H9 (cell line): ENCODE measurements around the gene DGCR2. TPM values are rescaled to one million over a fixed set of nuclear protein-coding genes. Genes with fewer than 3 reads are reported as not detected.
A peak's percentile ranks its signal among the peaks of the same experiment; 100 is the strongest.

Experiments
- DNase-seq: peaks from one replicate; pipeline ENCODE4 v3.0.0-alpha.2; 2017
- H2AFZ ChIP-seq: one replicate; pipeline ENCODE4 v1.6.1; 2013; ENCODE audit warnings: mild to moderate bottlenecking, low read length, control low read depth, moderate library complexity
- H2AK5ac ChIP-seq: 2 replicates; pipeline ENCODE4 v1.6.1; 2013; ENCODE audit warnings: low read length, control low read depth, mixed read lengths; ENCODE audit not compliant: insufficient read length
- H2BK120ac ChIP-seq: one replicate; pipeline ENCODE4 v1.6.1; 2013; ENCODE audit warnings: low read depth, mild to moderate bottlenecking, low read length, control low read depth, inconsistent platforms; ENCODE audit not compliant: poor library complexity, severe bottlenecking
- H2BK12ac ChIP-seq: 2 replicates; pipeline ENCODE4 v1.6.1; 2013; ENCODE audit warnings: low read length, control low read depth, mixed read lengths, low read depth; ENCODE audit not compliant: insufficient read length
- H2BK15ac ChIP-seq: 2 replicates; pipeline ENCODE4 v1.6.1; 2013; ENCODE audit warnings: low read depth, low read length, control low read depth
- H2BK20ac ChIP-seq: one replicate; pipeline ENCODE4 v1.6.1; 2013; ENCODE audit warnings: low read depth, mild to moderate bottlenecking, low read length, control low read depth, inconsistent platforms; ENCODE audit not compliant: poor library complexity, severe bottlenecking
- H2BK5ac ChIP-seq: 2 replicates; pipeline ENCODE4 v1.6.1; 2013; ENCODE audit warnings: low read length, control low read depth, mixed read lengths; ENCODE audit not compliant: insufficient read length
- H3K14ac ChIP-seq: 2 replicates; pipeline ENCODE4 v1.6.1; 2013; ENCODE audit warnings: low read length, control low read depth; ENCODE audit not compliant: insufficient read depth
- H3K18ac ChIP-seq: 2 replicates; pipeline ENCODE4 v1.6.1; 2013; ENCODE audit warnings: low read depth, mild to moderate bottlenecking, mixed read lengths, low read length, control low read depth; ENCODE audit not compliant: insufficient read length
- H3K23ac ChIP-seq: 2 replicates; pipeline ENCODE4 v1.6.1; 2013; ENCODE audit warnings: low read length, control low read depth, mixed read lengths, low read depth; ENCODE audit not compliant: insufficient read length
- H3K23me2 ChIP-seq: 2 replicates; pipeline ENCODE4 v1.6.1; 2013; ENCODE audit warnings: low read depth, mild to moderate bottlenecking, mixed read lengths, low read length, control low read depth; ENCODE audit not compliant: insufficient read length, poor library complexity, severe bottlenecking
- H3K27ac ChIP-seq: 2 replicates; pipeline ENCODE4 v1.5.1; 2013; ENCODE audit warnings: low read length, control low read depth, mixed read lengths, low read depth; ENCODE audit not compliant: insufficient read length
- H3K27me3 ChIP-seq: 2 replicates; pipeline ENCODE4 v1.6.1; 2013; ENCODE audit warnings: low read length, control low read depth, inconsistent platforms; ENCODE audit not compliant: insufficient read depth
- H3K4ac ChIP-seq: 2 replicates; pipeline ENCODE4 v1.6.1; 2013; ENCODE audit warnings: low read depth, mild to moderate bottlenecking, control low read depth, inconsistent platforms, low read length, moderate library complexity
- H3K4me1 ChIP-seq: 2 replicates; pipeline ENCODE4 v1.6.1; 2013; ENCODE audit warnings: low read length, control low read depth, inconsistent platforms; ENCODE audit not compliant: insufficient read depth
- H3K4me2 ChIP-seq: 2 replicates; pipeline ENCODE4 v1.6.1; 2013; ENCODE audit warnings: low read length, control low read depth, mixed read lengths; ENCODE audit not compliant: insufficient read length, insufficient read depth
- H3K56ac ChIP-seq: 2 replicates; pipeline ENCODE4 v1.6.1; 2013; ENCODE audit warnings: low read depth, mild to moderate bottlenecking, mixed read lengths, low read length, control low read depth; ENCODE audit not compliant: insufficient read length
- H3K79me1 ChIP-seq: 2 replicates; pipeline ENCODE4 v1.6.1; 2013; ENCODE audit warnings: low read depth, mild to moderate bottlenecking, moderate library complexity, low read length, control low read depth, inconsistent platforms; ENCODE audit not compliant: insufficient read depth, poor library complexity, severe bottlenecking
- H3K79me2 ChIP-seq: 2 replicates; pipeline ENCODE4 v1.6.1; 2013; ENCODE audit warnings: low read length, control low read depth, inconsistent platforms; ENCODE audit not compliant: insufficient read depth
- H3K9ac ChIP-seq: 2 replicates; pipeline ENCODE4 v1.6.1; 2013; ENCODE audit warnings: low read length, control low read depth, mixed read lengths; ENCODE audit not compliant: insufficient read length; ENCODE audit errors: extremely low read depth
- H3K9me3 ChIP-seq: one replicate; pipeline ENCODE4 v1.6.1; 2013; ENCODE audit warnings: low read depth, low read length, inconsistent platforms; ENCODE audit not compliant: control insufficient read depth
- H3T11ph ChIP-seq: one replicate; pipeline ENCODE4 v1.6.1; 2013; ENCODE audit warnings: mild to moderate bottlenecking, low read length, control low read depth, inconsistent platforms
- H4K20me1 ChIP-seq: one replicate; pipeline ENCODE4 v1.6.1; 2013; ENCODE audit not compliant: control insufficient read depth, insufficient read length, insufficient read depth
- H4K5ac ChIP-seq: 2 replicates; pipeline ENCODE4 v1.6.1; 2013; ENCODE audit warnings: low read depth, mild to moderate bottlenecking, mixed read lengths, low read length, control low read depth; ENCODE audit not compliant: insufficient read length
- H4K8ac ChIP-seq: replicated peaks from 2 replicates; pipeline ENCODE4 v1.6.1; 2013; ENCODE audit warnings: low read length, control low read depth, mixed read lengths, low read depth; ENCODE audit not compliant: insufficient read length
- H4K91ac ChIP-seq: 2 replicates; pipeline ENCODE4 v1.6.1; 2013; ENCODE audit warnings: low read depth, mild to moderate bottlenecking, moderate library complexity, mixed read lengths, low read length, control low read depth; ENCODE audit not compliant: insufficient read length
- H3K27ac Mint-ChIP-seq, 3 experiments: 2 replicates in 2 of 3; 3 replicates in 1 of 3; pipeline ENCODE4 v1.8.0; 2020 to 2021; ENCODE audit warnings: mixed read lengths in 3 of 3, mild to moderate bottlenecking in 1 of 3, moderate library complexity in 1 of 3
- H3K27me3 Mint-ChIP-seq: 2 replicates; pipeline ENCODE4 v1.8.0; 2021; ENCODE audit warnings: low read depth, mild to moderate bottlenecking, moderate library complexity, mixed read lengths
- H3K36me3 Mint-ChIP-seq, 3 experiments: 2 replicates in 2 of 3; 3 replicates in 1 of 3; pipeline ENCODE4 v1.8.0; 2020 to 2021; ENCODE audit warnings: low read depth in 3 of 3, mixed read lengths in 3 of 3; ENCODE audit not compliant: insufficient read depth in 1 of 3
- H3K4me1 Mint-ChIP-seq, 2 experiments: 2 replicates each; pipeline ENCODE4 v1.8.0; 2020; ENCODE audit warnings: mixed read lengths in 2 of 2
- H3K4me3 Mint-ChIP-seq, 2 experiments: 2 replicates in 1 of 2; 3 replicates in 1 of 2; pipeline ENCODE4 v1.8.0; 2020 to 2021; ENCODE audit warnings: mild to moderate bottlenecking in 2 of 2, mixed read lengths in 2 of 2, moderate library complexity in 1 of 2
- H3K9me3 Mint-ChIP-seq, 2 experiments: 2 replicates in 1 of 2; 3 replicates in 1 of 2; pipeline ENCODE4 v1.8.0; 2020; ENCODE audit warnings: mild to moderate bottlenecking in 2 of 2, mixed read lengths in 2 of 2, moderate library complexity in 1 of 2
- WGBS: extraction: QIAGEN DNeasy Blood & Tissue Kit; methylation state at CpG from one replicate; pipeline ENCODE4 v1.1.7; 2013; ENCODE audit warnings: missing lambda C conversion rate, low lambda C conversion rate, mixed read lengths; ENCODE audit not compliant: insufficient read length; ENCODE audit errors: extremely low coverage; 5-methylcytosine and 5-hydroxymethylcytosine counted together
- total RNA-seq: library from RNA; stranded (reverse); gene quantifications from 2 replicates; pipeline ENCODE4 v1.2.1, GENCODE V29; 2021
- TF ChIP-seq, protein P1 (sequence below): fragments of 200-600 bp; sonication (generic); conservative IDR thresholded peaks from 3 replicates; pipeline ENCODE4 v1.8.0; 2021; ENCODE audit warnings: antibody characterized with exemption, mild to moderate bottlenecking

DGCR2 gene
- total RNA-seq, 1 experiment from 2014 or later, result 47.2 TPM

- peaks cover 2% of the 10 kb centered on the region for H4K20me1 ChIP-seq
- H3K9ac ChIP-seq, result no peak overlapping the region
- no peak overlapping the region for H4K8ac ChIP-seq
- H3K27ac ChIP-seq, result no peak overlapping the region
- H3K9me3 ChIP-seq, result no peaks in the 10 kb centered on the region
- Mint-ChIP-seq H3K36me3 (0 out of 7 replicates have a peak, but pooled peaks cover 0 to 4% (median 1%) of the 10 kb centered on the region in 3 experiments), H3K9me3 (no peaks in the 10 kb centered on the region), H3K27ac (peak overlapping the region in 1 of 3 experiments; percentile 3; a peak in 1 of 7 replicates), H3K27me3 (no peaks in the 10 kb centered on the region), H3K4me1 (peaks cover 23 to 25% of the 10 kb centered on the region in 2 experiments), H3K4me3 (no peak overlapping the region)
- H3K18ac ChIP-seq, result no peak overlapping the region
- peaks cover 8% of the 10 kb centered on the region; the same call in 1 of the 2 replicates for H3K4me1 ChIP-seq
- H2BK120ac ChIP-seq, result no peak overlapping the region
- H2AFZ ChIP-seq, result no peak overlapping the region
- no peak overlapping the region for H4K91ac ChIP-seq
- no peak overlapping the region for H3K4ac ChIP-seq
- H3K79me2 ChIP-seq, result peaks cover 22% of the 10 kb centered on the region; the same call in 1 of the 2 replicates
- WGBS, result no CpG with 5 or more reads among the region's 7 CpGs
- H3K27me3 ChIP-seq, result no peaks in the 10 kb centered on the region
- H4K5ac ChIP-seq, result no peak overlapping the region
- H2BK20ac ChIP-seq, result no peak overlapping the region
- H3K4me2 ChIP-seq, result no peak overlapping the region
- H3T11ph ChIP-seq, result no peak overlapping the region
- TF ChIP-seq, protein P1, sequence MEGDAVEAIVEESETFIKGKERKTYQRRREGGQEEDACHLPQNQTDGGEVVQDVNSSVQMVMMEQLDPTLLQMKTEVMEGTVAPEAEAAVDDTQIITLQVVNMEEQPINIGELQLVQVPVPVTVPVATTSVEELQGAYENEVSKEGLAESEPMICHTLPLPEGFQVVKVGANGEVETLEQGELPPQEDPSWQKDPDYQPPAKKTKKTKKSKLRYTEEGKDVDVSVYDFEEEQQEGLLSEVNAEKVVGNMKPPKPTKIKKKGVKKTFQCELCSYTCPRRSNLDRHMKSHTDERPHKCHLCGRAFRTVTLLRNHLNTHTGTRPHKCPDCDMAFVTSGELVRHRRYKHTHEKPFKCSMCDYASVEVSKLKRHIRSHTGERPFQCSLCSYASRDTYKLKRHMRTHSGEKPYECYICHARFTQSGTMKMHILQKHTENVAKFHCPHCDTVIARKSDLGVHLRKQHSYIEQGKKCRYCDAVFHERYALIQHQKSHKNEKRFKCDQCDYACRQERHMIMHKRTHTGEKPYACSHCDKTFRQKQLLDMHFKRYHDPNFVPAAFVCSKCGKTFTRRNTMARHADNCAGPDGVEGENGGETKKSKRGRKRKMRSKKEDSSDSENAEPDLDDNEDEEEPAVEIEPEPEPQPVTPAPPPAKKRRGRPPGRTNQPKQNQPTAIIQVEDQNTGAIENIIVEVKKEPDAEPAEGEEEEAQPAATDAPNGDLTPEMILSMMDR, result no peak
- H2BK12ac ChIP-seq, result no peak overlapping the region
- H3K14ac ChIP-seq, result no peak overlapping the region
- no peaks in the 10 kb centered on the region for H3K23me2 ChIP-seq
- no peak overlapping the region for H3K23ac ChIP-seq
- DNase-seq, result no peak
- H2BK15ac ChIP-seq, result no peak overlapping the region
- H2AK5ac ChIP-seq, result no peak overlapping the region
- H2BK5ac ChIP-seq, result no peak overlapping the region
- peaks cover 4% of the 10 kb centered on the region for H3K79me1 ChIP-seq
- H3K56ac ChIP-seq, result no peak overlapping the region
Measured at GRCh38 chr22:19109198-19110063, 12.8 kb downstream of the DGCR2 start.
